GM13976 (cell line): ENCODE data around the gene AUTS2.
A peak's percentile ranks its signal among the peaks of the same experiment; 100 is the strongest.

ENCODE experiments used
- DNase-seq: peaks from one replicate; pipeline ENCODE4 v3.0.0; 2012; ENCODE audit warnings: low spot score
- CTCF ChIP-seq: IDR thresholded peaks from 2 replicates; pipeline ENCODE4 v1.5.1; 2012; ENCODE audit warnings: borderline replicate concordance, mild to moderate bottlenecking; ENCODE audit not compliant: insufficient read depth; ENCODE audit errors: extremely low read depth, missing control alignments, control extremely low read depth
- in situ Hi-C: fragments of 300-500 bp; cut with MboI; formaldehyde crosslinking; loops from one replicate; pipeline ENCODE4 v1.12.0; 2022; ENCODE audit warnings: low sequenced_read_pairs, mixed read lengths, inconsistent platforms; ENCODE audit not compliant: unreplicated experiment

The AUTS2 gene

GRCh38 chr7:70761711-70762328, 1163.5 kb downstream of the AUTS2 start:
- in situ Hi-C loops: no loop called here
- peak; percentile 73 for DNase-seq
- no peak for TF ChIP-seq CTCF

- no peak for DNase-seq
- in situ Hi-C loops: no loop called here
- no peak for TF ChIP-seq CTCF
Observed at GRCh38 chr7:70762696-70763095, 1164.4 kb downstream of the AUTS2 start.

- in situ Hi-C loops: no loop called here
- TF ChIP-seq CTCF: no peak
- peak; percentile 83 for DNase-seq
Observed at GRCh38 chr7:70763961-70764691, 1165.9 kb downstream of the AUTS2 start.

GRCh38 chr7:70764701-70765208, 1166.5 kb downstream of the AUTS2 start:
- DNase-seq: no peak
- TF ChIP-seq CTCF: no peak
- in situ Hi-C loops: no loop called here

GRCh38 chr7:70765651-70766050, 1167.4 kb downstream of the AUTS2 start:
- no peak for DNase-seq
- no peak for TF ChIP-seq CTCF
- in situ Hi-C loops: no loop called here

- in situ Hi-C loops: no loop called here
- TF ChIP-seq CTCF: no peak
Observed at GRCh38 chr7:70766109-70766508, 1167.8 kb downstream of the AUTS2 start.

More at GRCh38 chr7:70766109-70766508, 1167.8 kb downstream of the AUTS2 start:
- no peak for DNase-seq
